ENCODE results near the gene TRIM5.
"Not testable (repeated sequence)": the region's sequence is repeated elsewhere in the genome, so short reads cannot be mapped to it uniquely, and the experiment has no call there.

TRIM5 gene

GRCh38 chr11:5686426-5686825 is 1.6 kb upstream of the TRIM5 start:
- DNase-seq = no peak

DNA sequence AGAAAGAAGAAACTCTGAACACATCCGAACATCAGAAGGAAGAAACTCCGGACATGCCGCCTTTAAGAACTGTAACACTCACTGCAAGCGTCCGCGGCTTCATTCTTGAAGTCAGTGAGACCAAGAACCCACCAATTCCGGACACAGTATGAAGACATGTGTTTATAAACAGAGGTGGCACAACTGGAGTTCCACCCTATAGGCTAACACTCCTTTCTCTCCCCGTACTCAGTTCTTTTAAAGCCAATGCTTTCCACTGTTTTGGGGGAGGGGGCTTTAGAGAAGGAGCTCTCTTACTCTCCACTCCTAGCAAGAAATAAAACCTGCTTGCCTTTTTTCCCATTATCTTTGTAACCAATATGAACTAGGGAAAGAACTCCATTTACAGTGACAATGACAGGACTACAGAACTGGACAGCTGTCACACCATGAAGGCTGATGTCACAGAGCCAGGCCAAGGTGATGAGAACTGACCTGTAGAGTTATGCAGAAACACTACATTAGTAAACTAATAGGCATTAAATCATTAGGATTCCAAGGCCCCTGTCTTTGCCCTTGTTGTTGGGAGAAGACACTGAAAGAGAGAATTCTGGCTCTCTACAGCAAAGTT is 733 bp downstream of the TRIM5 start:
- no peak for DNase-seq

GRCh38 chr11:5683620-5684019 is 1.3 kb downstream of the TRIM5 start:
- DNase-seq = not testable (repeated sequence)

GRCh38 chr11:5682890-5683441 is 1.9 kb downstream of the TRIM5 start:
- not testable (repeated sequence) for DNase-seq

GRCh38 chr11:5679811-5680210 is 5.1 kb downstream of the TRIM5 start:
- DNase-seq = no peak

DNA sequence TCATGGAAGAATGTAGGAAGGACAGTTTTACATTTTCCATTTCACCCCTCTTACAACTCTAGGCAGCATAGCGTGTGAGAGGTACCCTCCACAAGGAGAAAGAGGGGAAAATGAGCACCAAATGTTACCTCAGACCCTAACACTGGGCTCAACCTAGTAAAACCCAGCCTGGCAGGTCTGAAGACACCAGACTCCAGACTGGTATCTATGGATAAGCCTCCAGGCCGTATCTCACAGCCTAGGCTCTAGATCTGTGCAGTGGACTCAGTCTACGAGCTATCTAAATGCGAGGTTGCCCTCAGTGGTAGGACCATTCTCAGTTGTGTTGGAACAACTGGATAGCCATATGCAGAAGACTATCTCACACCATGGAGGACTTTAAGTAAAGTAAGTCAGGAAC is 10.5 kb downstream of the TRIM5 start:
- no peak for DNase-seq

GRCh38 chr11:5671831-5672230 is 13.0 kb downstream of the TRIM5 start:
- no peak for DNase-seq

GRCh38 chr11:5666402-5666793 is 18.5 kb downstream of the TRIM5 start:
- DNase-seq = no peak

GRCh38 chr11:5665746-5666401 is 19.0 kb downstream of the TRIM5 start:
- DNase-seq = no peak

- no peak for DNase-seq
Observed at GRCh38 chr11:5665051-5665570, 19.8 kb downstream of the TRIM5 start.

- DNase-seq = no peak
Observed at GRCh38 chr11:5663511-5663910, 21.4 kb downstream of the TRIM5 start.

DNA sequence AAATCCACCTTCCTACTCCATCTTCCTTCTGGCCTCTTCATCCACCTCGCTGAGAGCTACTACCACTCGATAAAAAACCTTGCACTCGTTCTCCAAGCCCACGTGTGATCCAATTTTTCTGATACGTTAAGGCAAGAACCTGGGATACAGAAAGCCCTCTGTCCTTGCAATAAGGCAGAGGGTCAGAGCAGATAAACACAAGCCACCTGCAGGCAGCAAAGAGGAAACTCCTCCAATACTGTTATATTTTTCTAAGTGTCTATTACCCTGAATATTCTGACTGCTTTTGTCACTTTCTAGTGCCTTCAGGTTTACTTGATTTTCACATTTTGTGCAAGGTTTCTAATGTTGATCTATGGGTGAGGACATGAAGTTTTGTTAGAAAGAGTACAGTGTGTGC is 26.6 kb downstream of the TRIM5 start:
- DNase-seq = no peak

GRCh38 chr11:5656956-5657355 is 27.9 kb downstream of the TRIM5 start:
- not testable (repeated sequence) for DNase-seq

DNA sequence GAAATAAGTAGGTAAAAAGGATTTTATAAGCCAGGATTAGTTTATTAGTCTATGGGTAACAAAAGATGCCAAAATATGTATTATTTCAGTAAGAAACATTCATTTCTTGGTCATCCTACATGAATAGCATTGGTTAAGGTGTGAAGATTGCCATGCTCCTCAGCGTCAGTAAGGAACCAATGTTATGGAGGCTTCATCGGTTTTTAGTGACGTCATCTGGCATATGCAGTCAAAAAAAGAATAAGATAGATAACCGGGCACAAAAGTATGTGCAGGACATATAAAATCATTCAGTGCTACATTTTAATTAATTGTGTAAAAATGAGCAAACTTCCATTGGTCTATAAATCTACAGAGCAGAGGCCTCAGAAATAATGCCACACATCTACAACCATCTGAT is 29.4 kb downstream of the TRIM5 start:
- DNase-seq = no peak

GRCh38 chr11:5646139-5646538 is 38.7 kb downstream of the TRIM5 start:
- DNase-seq = no peak

- DNase-seq = no peak
Observed at GRCh38 chr11:5643585-5643984, 41.3 kb downstream of the TRIM5 start.

GRCh38 chr11:5639953-5640352 is 44.9 kb downstream of the TRIM5 start:
- no peak for DNase-seq

- no peak for DNase-seq
Observed at GRCh38 chr11:5631969-5632635, 52.8 kb downstream of the TRIM5 start.

DNA sequence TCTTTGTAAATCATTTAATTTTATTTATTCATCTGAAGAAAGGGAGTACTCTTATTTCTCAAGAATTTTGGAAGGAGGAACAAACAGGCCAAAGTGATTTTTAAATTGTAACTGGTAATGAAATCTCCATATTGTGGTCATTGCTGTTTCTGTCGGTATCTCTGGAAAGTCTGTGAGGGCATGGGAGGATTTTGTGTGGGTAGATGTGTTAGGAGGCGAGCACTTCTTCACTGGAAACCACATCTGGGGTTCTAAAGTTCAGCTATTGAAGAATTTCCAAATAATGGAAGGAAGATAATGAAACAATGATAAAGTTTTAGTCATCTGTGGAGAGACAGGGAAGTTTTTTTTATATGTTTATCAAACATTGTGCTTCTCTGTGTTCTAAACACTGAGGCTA is 53.5 kb downstream of the TRIM5 start:
- no peak for DNase-seq

DNA sequence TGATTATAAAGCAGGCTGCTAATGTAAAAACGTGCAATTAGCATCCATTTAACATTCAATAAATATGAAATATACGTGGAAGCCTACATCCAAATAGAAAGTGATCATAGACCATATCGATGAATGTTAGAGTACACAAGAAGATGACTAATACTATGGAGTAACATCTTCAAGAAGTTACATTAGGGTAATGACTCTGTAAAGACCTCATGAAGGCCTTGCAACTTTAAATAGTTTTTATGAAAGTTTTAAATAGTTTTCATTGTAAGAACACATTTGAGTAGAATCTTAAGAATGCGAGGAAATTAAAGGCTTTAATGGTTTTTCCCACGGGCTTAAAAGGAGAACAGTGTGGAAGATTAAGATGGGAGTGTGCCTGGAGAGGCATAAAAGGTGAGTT is 58.7 kb downstream of the TRIM5 start:
- peak; percentile 54 for DNase-seq

- no peak for DNase-seq
Observed at GRCh38 chr11:5625281-5625680, 59.6 kb downstream of the TRIM5 start.

- peak; percentile 68 for DNase-seq
Observed at GRCh38 chr11:5624489-5625279, 60.2 kb downstream of the TRIM5 start, which contains the start of gene TRIM34. TRIM34 (plus strand) TSS chr11:5625001; CDS start chr11:5632332, 7,331 bp downstream.

DNA sequence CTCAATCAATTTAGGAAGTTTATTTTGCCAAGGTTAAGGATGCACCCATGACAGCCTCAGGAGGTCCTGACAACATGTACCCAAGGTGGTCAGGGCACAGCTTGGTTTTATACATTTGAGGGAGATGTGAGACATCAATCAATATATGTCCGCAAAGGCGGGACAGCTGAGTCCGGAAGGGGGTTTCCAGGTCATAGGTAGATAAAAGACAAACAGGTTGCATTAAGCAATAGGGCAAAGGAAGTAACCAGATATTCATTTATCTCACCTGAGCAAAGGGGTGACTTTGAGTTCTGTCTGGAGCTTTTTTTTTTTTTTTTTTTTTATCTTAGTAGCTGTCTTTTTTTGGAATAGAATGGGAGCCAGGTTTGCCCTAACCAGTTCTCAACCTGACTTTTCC is 62.1 kb downstream of the TRIM5 start:
- no peak for DNase-seq

Data from HCEC 1CT (cell line).